B cell (primary cell): ENCODE measurements around the gene MTX1.

ENCODE experiments used
- CTCF ChIP-seq: fragments of 200-600 bp; IDR thresholded peaks from one replicate; pipeline ENCODE4 v1.8.0; 2022; ENCODE audit warnings: antibody characterized with exemption, mild to moderate bottlenecking
- EZH2 ChIP-seq: IDR thresholded peaks from 2 replicates; pipeline ENCODE4 v1.6.1; 2012; ENCODE audit warnings: borderline replicate concordance, low read depth, mild to moderate bottlenecking, moderate library complexity, low read length; ENCODE audit not compliant: insufficient read depth, poor library complexity, severe bottlenecking

GRCh38 chr1:155181371-155182051 lies 27.0 kb upstream of the MTX1 start:
- TF ChIP-seq CTCF (no peak), EZH2 (no peak)
